HG02678 (cell line): Measurements from ENCODE around the gene ENTREP3.

Experiments used
- ATAC-seq: cut with Tn5 transposase; IDR thresholded peaks from one replicate; pipeline ENCODE4 v1.9.1; 2021; ENCODE audit warnings: mild to moderate bottlenecking, moderate library complexity; ENCODE audit not compliant: unreplicated experiment

ENTREP3 gene

DNA sequence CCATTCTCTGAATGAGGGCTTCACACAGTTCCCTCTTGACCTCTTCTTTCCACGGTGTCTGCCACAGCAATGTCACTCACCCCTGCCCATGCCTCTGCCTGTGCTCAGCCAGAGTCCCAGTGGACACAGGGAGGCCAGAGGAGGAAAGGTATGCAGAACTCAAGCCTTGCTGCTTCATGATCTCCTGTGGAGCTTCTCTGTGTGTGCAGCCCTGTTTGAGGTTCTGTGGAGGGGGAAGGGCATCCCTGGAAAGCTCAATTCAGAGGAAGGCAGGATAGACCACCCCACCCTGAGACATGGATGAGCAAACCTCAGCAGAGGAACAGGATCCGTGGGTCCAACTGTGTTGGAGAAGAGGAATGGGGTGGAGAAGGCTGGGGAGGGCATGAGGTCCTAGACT is 24.0 kb upstream of the ENTREP3 start:
- ATAC-seq: no peak

- no peak for ATAC-seq
Measured at GRCh38 chr1:155278689-155279160, 23.4 kb upstream of the ENTREP3 start.

DNA sequence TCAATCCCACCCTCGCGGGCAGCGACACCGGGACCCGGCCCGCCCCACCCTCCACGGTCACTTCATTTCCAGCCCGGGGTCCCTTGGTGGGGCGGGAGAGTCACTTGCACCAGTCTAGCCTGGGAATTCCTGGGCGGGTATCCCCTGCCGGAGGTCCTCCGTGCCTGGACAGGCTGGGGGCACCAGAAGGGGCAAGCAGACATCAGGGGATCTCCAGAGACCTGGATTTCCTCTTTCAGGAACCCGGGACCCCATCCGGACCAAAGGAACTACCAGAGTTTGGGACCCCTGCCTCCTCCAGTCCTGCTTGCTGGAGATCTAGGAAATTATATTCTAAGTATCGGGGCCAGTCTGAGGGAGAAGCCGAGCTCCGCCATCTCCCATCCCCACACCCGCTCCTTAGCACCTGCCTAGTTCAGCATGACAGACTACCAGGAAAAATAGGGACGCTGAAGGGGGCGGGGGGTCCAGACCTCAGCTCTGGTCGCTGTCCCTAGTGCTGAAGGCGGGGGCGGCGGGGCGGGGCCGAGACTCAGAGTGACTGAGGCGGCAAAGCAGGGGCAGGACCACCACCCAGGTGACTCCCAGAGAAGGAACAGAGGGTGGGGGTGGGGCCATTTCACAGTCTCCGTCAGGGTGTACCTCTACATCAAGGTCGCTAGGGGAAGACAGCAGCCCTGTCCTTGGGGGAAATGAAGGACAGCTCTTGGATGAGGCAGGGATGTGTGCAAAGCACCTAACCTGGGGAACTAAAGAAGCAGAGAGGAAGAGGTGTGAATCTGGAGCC is 22.8 kb upstream of the ENTREP3 start:
- ATAC-seq: no peak

GRCh38 chr1:155277070-155277901 is 22.0 kb upstream of the ENTREP3 start, which contains the start of gene HCN3:
TSS of gene HCN3 (plus strand) at chr1:155277463. CDS start at chr1:155277591, 128 bp downstream.
- peak; percentile 64 for ATAC-seq

- peak; percentile 80 for ATAC-seq
Measured at GRCh38 chr1:155273343-155274245, 18.3 kb upstream of the ENTREP3 start, which contains the start of gene CLK2. TSS of gene CLK2 (minus strand) at chr1:155273504. CDS start at chr1:155270977, 2,527 bp downstream.

DNA sequence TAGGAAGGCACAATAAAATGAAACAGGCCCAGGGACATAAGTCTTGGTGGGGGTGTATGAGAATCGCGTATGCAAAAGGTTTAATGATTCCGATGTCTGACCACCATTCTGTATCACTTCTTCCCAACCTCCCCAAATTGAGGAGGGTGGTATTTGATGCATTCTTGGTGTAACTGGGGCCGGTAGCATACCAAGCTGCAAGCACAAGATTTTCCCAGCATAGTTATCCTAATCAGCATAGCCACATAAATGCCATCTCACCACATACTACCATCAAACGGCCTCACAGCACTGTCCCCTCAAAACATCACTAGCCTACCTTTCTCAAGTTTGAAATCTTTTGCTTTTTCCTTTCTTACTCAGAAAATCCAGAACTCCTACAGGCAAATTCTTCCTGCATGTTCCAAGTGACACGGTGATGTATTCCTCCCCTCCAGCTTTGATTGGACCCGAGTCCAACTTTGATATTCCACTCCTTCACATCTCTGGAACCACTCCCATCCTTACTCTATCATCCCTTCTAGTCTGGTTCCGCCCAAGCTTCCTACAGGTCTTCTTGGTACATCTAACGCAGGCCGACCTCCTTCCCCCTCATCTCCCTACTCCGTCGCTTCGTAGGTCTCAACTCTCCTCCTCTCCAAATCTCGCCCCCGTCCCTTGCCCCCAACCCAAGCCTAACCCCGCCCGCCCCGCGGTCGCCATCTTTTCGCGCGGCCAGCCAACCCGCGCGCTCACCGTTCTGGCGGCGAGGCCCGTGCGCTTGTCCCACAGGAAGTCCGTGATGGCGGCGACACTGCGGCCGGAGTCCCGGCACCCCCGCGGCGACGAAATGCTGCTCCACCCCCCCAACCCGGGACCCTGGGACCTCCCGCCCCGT is 17.4 kb upstream of the ENTREP3 start:
- peak; percentile 36 for ATAC-seq

DNA sequence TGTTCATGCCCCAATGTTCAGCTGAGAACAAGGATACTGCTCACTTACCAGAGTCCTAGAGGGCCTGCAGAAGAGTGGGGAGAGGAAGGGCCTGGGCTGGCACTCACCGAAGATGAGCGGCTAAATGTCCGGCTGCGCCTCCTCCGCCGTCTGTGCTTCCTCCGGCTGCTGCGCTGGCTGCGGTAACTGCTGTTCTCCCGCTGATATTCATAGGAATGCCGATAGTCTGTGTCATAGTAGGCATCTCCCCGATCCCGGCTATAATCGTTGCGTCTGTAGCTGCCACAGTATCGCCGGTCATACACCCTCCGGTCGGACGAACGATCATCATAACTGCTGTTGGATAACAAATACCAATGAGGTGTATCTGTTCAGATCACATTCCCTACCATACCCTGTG is 14.1 kb upstream of the ENTREP3 start:
- ATAC-seq: no peak

- ATAC-seq: no peak
Measured at GRCh38 chr1:155268630-155269029, 13.3 kb upstream of the ENTREP3 start.

DNA sequence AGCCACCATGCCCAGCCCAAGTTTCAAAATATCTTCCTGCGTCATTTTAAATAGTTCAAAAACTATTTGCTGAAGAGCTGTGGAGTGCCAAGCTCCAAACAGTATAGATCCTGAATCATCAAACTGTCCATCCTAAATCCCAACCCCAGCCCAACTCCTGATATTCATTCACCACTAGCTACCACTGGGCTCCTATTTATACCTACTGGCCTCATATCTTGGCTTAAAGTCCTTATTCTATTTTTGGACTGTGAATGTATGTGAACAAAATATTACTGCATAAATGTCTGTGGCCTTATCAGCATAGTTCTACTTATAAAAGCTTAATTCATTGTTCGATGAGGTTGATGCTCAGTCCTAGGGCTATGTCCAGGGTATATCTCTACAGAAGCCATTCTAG is 12.1 kb upstream of the ENTREP3 start:
- no peak for ATAC-seq

DNA sequence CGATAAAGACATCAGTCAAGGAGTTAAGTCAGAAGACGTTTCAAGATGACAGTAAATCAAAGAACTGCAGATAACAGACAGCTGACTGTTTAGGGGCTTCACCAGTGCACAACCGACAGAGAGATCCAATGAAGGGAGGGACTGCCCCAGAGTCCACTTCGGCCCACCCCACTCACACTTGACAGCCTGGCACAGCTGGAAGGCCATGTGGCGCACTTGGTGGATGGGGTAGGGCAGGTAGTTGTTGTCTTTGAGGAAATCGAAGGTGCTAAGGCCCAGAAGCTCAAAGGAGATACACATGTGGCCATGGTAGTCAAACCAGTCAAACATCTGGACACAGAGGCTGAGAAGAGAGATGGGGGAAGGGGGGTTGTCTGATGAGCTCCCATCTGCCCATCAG is 11.3 kb upstream of the ENTREP3 start:
- ATAC-seq: no peak

GRCh38 chr1:155263067-155263466 is 7.8 kb upstream of the ENTREP3 start:
- ATAC-seq: no peak

- peak; percentile 95 for ATAC-seq
Measured at GRCh38 chr1:155261852-155262673, 6.8 kb upstream of the ENTREP3 start, which contains the start of gene SCAMP3. TSS of gene SCAMP3 (minus strand) at chr1:155262360. CDS start at chr1:155262151, 209 bp downstream.

DNA sequence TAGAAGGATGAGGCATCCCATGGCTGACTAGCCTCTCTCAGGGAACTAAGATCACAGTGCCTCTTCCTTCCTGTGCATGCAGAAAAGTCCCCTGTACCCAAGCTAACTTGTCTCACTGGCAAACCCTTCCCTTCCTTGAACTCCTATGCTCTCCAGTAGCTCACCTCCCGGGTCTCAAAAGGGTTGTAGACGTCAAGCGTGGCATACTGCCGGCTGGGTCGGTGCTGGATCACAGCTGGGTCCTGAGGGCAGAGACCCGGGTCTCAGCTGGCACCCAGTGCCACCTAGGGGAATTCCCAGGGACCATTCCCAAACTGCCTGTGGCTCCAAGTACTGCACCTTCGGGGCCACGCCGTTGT is 6.2 kb upstream of the ENTREP3 start:
- peak; percentile 2 for ATAC-seq

DNA sequence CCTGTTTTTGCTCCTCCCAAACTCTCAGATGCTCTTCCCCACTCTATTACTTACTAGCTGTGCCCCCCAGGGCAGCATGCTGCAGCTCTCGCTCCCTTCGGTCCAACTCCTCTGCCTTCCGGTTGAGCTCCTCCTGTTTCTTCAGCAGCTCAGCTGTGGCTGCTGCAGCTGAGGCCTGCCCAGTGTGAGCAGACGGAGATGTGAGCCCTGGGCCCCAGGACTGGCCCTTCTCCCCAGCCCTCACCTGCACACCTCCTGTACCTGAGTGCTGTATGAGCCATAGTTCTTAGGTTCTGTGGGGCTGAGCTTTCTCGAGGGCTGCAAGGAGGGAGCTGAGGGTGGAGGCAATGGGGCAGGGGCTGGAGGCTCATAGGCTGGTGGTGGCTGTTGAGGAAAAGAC is 5.0 kb upstream of the ENTREP3 start:
- no peak for ATAC-seq

- no peak for ATAC-seq
Measured at GRCh38 chr1:155256058-155256852, 972 bp upstream of the ENTREP3 start.

GRCh38 chr1:155254714-155255242 is 505 bp downstream of the ENTREP3 start:
- no peak for ATAC-seq

DNA sequence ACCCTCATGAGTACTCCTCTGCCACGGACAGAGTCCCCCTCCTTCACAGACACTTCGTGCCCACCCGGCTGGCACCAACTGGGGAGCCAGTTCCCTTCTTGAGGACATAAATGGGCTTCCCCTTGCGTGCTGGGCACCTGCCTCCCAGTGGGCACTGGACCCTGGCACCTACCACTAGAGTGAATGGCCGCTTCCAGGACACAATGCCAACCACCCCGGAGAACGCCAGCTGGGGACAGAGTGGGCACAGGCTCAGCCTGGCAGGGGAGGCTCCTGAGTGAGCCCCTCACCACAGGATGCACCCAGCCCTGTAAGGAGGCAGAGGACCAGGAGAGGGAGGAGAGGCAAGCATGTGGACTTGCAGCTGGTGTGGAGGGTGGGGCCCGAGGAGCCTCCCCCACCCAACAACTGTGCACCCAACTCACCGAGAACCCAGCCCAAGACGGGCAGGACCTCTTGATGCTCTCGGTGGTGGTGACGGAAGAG is 1.0 kb downstream of the ENTREP3 start:
- no peak for ATAC-seq

- no peak for ATAC-seq
Measured at GRCh38 chr1:155253797-155254196, 1.5 kb downstream of the ENTREP3 start.
